ENCODE data around the gene PM20D1.

- TF ChIP-seq POLR2A (IDR thresholded peaks at IDR 0.05; ENCODE audit: low read length) (no peak), GATA1 (IDR thresholded peaks at IDR 0.05; ENCODE audit: low read depth, low read length) (no peak)
Measured at GRCh38 chr1:205787287-205787916, 62.5 kb downstream of the PM20D1 start.

Measured in erythroblast (primary cell).